Psoas muscle (tissue), 8 donors: Measurements from ENCODE around the gene ST6GAL1. TPM values are rescaled to one million over a fixed set of nuclear protein-coding genes. Genes with fewer than 3 reads are reported as not detected.

Experiments used
- ATAC-seq, 4 donors: fragments of 200-7000 bp; cut with Tn5 transposase; one replicate each; pipeline ENCODE4 v1.9.1; 2020; ENCODE audit warnings: moderate library complexity in 3 of 4, mild to moderate bottlenecking in 2 of 4
- DNase-seq, 2 donors: peaks; one replicate each; pipeline ENCODE4 v3.0.0-alpha.2; 2020
- H3K27ac ChIP-seq: fragments of 200-600 bp; one replicate; pipeline ENCODE4 v1.8.0; 2022
- H3K27me3 ChIP-seq, 3 donors: fragments of 200-600 bp in 1 of 3; one replicate each; pipeline versions ENCODE4 v1.6.1 to v1.8.0; 2013 to 2022; ENCODE audit warnings: low read length in 2 of 3, mild to moderate bottlenecking in 2 of 3, moderate library complexity in 1 of 3; ENCODE audit not compliant: insufficient read depth in 3 of 3
- H3K36me3 ChIP-seq, 2 donors: fragments of 200-600 bp in 1 of 2; one replicate each; pipeline versions ENCODE4 v1.6.1 to v1.8.0; 2013 to 2022; ENCODE audit warnings: low read depth in 1 of 2, mild to moderate bottlenecking in 1 of 2, moderate library complexity in 1 of 2; ENCODE audit not compliant: insufficient read depth in 1 of 2
- H3K4me1 ChIP-seq: fragments of 200-600 bp; one replicate; pipeline ENCODE4 v1.8.0; 2022
- H3K4me3 ChIP-seq: fragments of 200-600 bp; one replicate; pipeline ENCODE4 v1.8.0; 2022; ENCODE audit warnings: mild to moderate bottlenecking
- H3K9me3 ChIP-seq: fragments of 200-600 bp; one replicate; pipeline ENCODE4 v1.8.0; 2022
- CTCF ChIP-seq: fragments of 200-600 bp; IDR thresholded peaks from one replicate; pipeline ENCODE4 v1.8.0; 2022; ENCODE audit warnings: antibody characterized with exemption
- WGBS, 3 donors: extraction: QIAGEN DNeasy Blood & Tissue Kit; methylation state at CpG; one replicate each; pipeline versions ENCODE4 v1.1.6 to v1.1.7; 2013; 5-methylcytosine and 5-hydroxymethylcytosine counted together
- intact Hi-C, 2 donors: fragments of 100-400 bp; cut with DNase I; formaldehyde crosslinking; loops; one replicate each; pipeline versions ENCODE4 v1.11.0 to v1.14.2; 2022
- polyA plus RNA-seq, 3 donors: library from polyadenylated mRNA; stranded (reverse); fragments of 200-250 nt; gene quantifications; one replicate each; pipeline ENCODE4 v1.2.3, GENCODE V29; 2013
- total RNA-seq, 4 donors: library from RNA; stranded (reverse); fragmentation: NEBNext Ultra II Directional in 2 of 4; extraction: Animal tissue kit (Norgen Biotek cat#: 25700) in 2 of 4; gene quantifications; one replicate each; pipeline versions ENCODE4 v1.2.1 to v1.2.4, GENCODE V29; 2021 to 2023
- donor health status: healthy with polysubstance abuse.
- donor health status: DM: no; HTN: no; CAD: no; lungs with moderate emphysema.
- donor health status: Bipolar disorder and iron deficiency.
- donor health status: healthy.
- donor health status: DM: yes; HTN: yes; CAD: no.
- donor health status: DM: no; HTN: no; CAD: no.
- donor health status: DM: no; HTN: no; CAD: no.
- donor health status: DM: yes; HTN: yes; CAD: no.

The ST6GAL1 gene
- total and polyA plus RNA-seq, 7 donors = 4.2 to 25.0 (median 15.3) TPM

- Histone ChIP-seq H3K4me3 (no peak overlapping the region), H3K36me3 (peaks cover 0 to 11% of the 10 kb centered on the region in 2 donors), H3K9me3 (no peaks in the 10 kb centered on the region), H3K4me1 (peaks cover 21% of the 10 kb centered on the region), H3K27me3 (no peaks in the 10 kb centered on the region), H3K27ac (no peak overlapping the region)
- DNase-seq (no peak), ATAC-seq (no peak)
- WGBS, 3 donors = 90 to 97% (median 96%) methylated on average over 6 of the region's 6 CpGs
- no peak for TF ChIP-seq CTCF
- intact Hi-C loops = loop anchor here (10.0 kb wide), 1 partner anchor 230 kb away; no protein-coding TSS in a partner anchor
These were observed 4.8 kb downstream of the ST6GAL1 start for GRCh38 chr3:186935133-186935532.

GRCh38 chr3:186937017-186937875 lies 6.9 kb downstream of the ST6GAL1 start:
- ATAC-seq (no peak), DNase-seq (no peak)
- 84 to 95% (median 86%) methylated on average over 10 of the region's 10 CpGs for WGBS, 3 donors
- TF ChIP-seq CTCF = no peak
- Histone ChIP-seq H3K4me1 (peaks cover 29% of the 10 kb centered on the region), H3K27me3 (no peaks in the 10 kb centered on the region), H3K27ac (no peak overlapping the region), H3K9me3 (no peaks in the 10 kb centered on the region), H3K4me3 (no peak overlapping the region), H3K36me3 (peaks cover 0 to 11% of the 10 kb centered on the region in 2 donors)
- intact Hi-C loops = loop anchor here (10.0 kb wide), 1 partner anchor 228 kb away; no protein-coding TSS in a partner anchor

GRCh38 chr3:186938716-186939115 lies 8.4 kb downstream of the ST6GAL1 start:
- Histone ChIP-seq H3K27ac (no peak overlapping the region), H3K4me1 (peaks cover 27% of the 10 kb centered on the region), H3K4me3 (no peak overlapping the region), H3K27me3 (no peaks in the 10 kb centered on the region), H3K36me3 (peaks cover 0 to 9% of the 10 kb centered on the region in 2 donors), H3K9me3 (no peaks in the 10 kb centered on the region)
- ATAC-seq (peak; percentile 78 to 85 (median 82)), DNase-seq (no peak)
- 63 to 83% (median 71%) methylated on average over 5 to 6 of the region's 6 CpGs for WGBS, 3 donors
- intact Hi-C loops = loop anchor here (10.0 kb wide), 1 partner anchor 226 kb away; no protein-coding TSS in a partner anchor
- no peak for TF ChIP-seq CTCF

- H3K27ac ChIP-seq = peak overlapping the region; percentile 20
- TF ChIP-seq CTCF = no peak
- H3K4me1 ChIP-seq = peaks cover 27% of the 10 kb centered on the region
- 89 to 94% (median 90%) methylated on average over 5 of the region's 5 CpGs for WGBS, 3 donors
- H3K9me3 ChIP-seq = no peaks in the 10 kb centered on the region
- peaks cover 0 to 4% of the 10 kb centered on the region in 2 donors for H3K36me3 ChIP-seq
- no peak for DNase-seq
- ATAC-seq = no peak
- H3K4me3 ChIP-seq = no peak overlapping the region
- intact Hi-C loops = loop anchor here (10.0 kb wide), 1 partner anchor 225 kb away; no protein-coding TSS in a partner anchor
- no peaks in the 10 kb centered on the region for H3K27me3 ChIP-seq
These were observed 9.2 kb downstream of the ST6GAL1 start for GRCh38 chr3:186939536-186939935.
